NCI-H2227 treated with DMSO at 0.1 percent for 48 hours (cell line): ENCODE results near the gene MAP7.
"Not testable (repeated sequence)": the region's sequence is repeated elsewhere in the genome, so short reads cannot be mapped to it uniquely, and the experiment has no call there.

Experiments
- DNase-seq: peaks from one replicate; lab custom pipeline; 2025; lab: John Stamatoyannopoulos, UW

MAP7 gene

GRCh38 chr6:136466777-136467176, 83.4 kb downstream of the MAP7 start:
- DNase-seq: peak; percentile 23

- DNase-seq: no peak
Observed at GRCh38 chr6:136465766-136466303, 84.4 kb downstream of the MAP7 start.

- no peak for DNase-seq
Observed at GRCh38 chr6:136464874-136465273, 85.3 kb downstream of the MAP7 start.

DNA sequence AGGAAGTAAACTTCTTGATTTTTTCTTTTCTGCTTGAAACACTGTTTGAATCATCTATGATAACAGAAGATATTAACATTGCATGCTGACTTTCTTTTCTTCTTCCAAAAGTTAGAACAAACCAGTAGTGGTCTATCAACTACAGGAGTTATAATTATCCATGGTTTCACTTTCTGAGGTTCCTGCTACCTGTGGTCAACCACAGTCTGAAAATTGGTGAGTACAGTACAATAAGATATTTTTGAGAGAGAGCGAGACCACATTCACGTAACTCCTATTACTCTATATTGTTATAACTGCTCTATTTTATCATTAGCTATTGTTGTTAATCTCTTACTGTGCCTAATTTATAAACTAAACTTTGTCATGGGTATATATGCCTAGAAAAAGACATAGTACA, 86.1 kb downstream of the MAP7 start:
- DNase-seq: no peak

DNA sequence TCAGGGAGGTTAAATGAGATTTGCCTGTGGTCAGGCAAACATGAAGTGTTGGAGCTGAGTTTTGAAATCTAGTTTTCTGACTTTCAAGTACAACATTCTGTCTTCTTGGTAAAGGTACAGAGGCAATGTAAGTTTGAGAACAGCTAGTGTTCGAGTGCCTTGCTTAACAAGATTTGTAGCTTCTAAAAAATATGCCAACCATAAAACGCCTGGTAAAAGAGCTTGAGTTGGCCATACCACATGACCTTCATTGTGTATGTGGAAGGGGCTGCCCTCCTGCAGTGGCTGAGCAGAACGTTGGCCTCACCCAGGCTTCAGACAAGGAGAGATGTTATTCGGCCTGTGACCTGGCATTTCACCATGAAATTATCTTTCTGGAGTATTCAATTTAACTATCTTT, 86.5 kb downstream of the MAP7 start:
- no peak for DNase-seq

GRCh38 chr6:136446579-136447187, 103.5 kb downstream of the MAP7 start:
- DNase-seq: no peak

DNA sequence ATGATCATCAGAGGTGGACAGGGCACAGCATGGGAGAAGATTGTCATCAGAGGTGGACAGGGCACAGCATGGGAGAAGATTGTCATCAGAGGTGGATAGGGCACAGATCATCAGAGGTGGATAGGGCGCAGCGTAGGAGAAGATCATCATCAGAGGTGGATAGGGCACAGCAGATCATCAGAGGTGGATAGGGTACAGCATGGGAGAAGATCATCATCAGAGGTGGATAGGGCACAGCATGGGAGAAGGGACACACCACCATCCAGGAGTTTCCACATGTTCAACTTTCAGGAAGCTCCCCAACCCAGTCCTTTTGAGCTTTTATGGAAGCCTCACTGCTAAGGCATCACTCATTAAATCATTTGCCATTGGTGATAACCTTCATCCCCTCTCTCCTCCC, 104.1 kb downstream of the MAP7 start:
- DNase-seq: no peak

GRCh38 chr6:136445063-136445462, 105.2 kb downstream of the MAP7 start:
- no peak for DNase-seq

GRCh38 chr6:136440203-136440602, 110.0 kb downstream of the MAP7 start:
- DNase-seq: no peak

GRCh38 chr6:136439514-136440190, 110.6 kb downstream of the MAP7 start:
- no peak for DNase-seq

- DNase-seq: no peak
Observed at GRCh38 chr6:136438441-136438840, 111.8 kb downstream of the MAP7 start.

DNA sequence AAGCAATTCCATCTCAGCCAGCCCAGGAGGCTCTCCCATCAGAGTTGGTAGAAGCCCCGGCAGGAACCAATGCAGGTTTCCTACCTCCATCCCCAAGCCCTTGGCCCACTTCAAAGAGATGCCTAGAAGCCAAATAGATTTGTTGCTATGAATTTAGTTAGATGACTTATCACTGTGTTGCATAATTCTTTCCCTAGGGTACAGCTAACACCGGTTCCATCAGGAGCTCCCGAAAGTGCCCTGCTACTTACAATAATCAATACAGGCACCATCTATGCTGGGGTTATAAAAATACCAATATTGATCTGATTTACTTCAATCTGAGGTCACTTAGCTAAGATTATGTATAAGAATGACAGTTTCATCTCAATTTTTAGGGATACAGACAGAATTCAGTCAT, 113.0 kb downstream of the MAP7 start:
- no peak for DNase-seq

GRCh38 chr6:136435101-136435500, 115.1 kb downstream of the MAP7 start:
- no peak for DNase-seq

DNA sequence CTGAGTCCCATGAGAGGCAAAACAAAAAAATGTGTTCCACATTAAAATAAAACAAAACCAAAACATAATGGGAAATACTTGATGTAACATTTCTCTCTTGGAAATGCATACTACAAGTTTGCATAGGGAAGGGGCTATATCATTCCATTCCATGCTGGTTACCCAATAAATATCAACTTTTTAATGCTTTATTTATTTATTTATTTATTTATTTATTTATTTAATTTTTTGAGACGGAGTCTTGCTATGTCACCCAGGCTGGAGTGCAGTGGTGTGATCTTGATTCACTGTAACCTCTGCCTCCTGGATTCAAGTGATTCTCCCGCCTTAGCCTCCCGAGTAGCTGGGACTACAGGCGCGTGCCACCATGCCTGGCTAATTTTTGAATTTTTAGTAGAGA, 118.9 kb downstream of the MAP7 start:
- not testable (repeated sequence) for DNase-seq

DNA sequence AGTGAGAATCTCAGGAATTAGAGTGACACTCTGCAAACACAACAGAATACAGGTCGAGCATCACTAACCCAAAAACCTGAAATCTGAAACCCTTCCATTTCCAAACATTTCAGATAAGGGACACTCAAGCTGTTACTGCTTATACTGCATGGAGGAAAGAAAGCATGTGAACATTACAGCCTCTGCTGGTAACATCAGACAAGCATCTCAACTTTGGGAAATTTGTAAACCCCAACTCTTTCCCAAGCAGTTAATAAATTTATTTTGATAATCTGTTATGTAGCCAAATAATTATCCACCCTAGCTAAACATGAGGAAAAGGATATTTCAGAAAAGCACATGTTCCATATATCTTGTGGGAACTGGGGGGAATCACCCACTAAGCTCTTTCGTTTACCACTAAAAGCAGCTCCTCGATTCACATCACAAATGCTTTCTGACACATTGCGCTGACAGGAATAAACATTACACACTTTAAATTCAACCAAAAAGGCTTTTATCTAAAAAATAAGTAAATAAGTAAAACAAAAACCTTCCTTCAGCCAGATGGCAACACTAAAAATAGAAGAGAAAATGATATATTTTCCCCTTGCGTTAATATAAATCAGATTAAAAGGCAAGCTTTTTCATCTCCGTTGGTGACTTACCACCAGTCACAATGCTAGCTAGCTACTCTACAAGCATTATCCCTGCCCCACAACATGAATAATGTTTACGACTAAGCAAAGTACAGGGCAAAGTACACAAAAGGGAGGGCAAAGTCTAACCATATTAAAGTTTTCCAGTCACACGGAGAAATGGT, 120.8 kb downstream of the MAP7 start:
- no peak for DNase-seq

DNA sequence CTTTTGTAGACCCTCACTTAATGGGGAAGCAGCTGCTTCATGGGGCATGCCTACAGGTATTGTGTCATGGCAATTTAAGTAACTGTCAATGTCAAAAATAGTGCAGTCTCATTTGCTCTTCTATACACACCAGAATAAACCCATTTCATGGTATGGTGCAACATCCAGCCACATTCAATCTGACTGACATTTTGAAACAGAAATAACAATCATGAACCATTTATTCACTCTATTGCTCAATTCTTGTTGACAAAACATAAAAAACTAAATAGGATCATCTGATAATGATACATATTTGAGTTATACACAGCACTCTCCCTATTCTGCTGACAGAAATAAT, 122.9 kb downstream of the MAP7 start:
- no peak for DNase-seq

- DNase-seq: no peak
Observed at GRCh38 chr6:136426627-136427377, 123.4 kb downstream of the MAP7 start.

GRCh38 chr6:136425793-136426192, 124.4 kb downstream of the MAP7 start:
- DNase-seq: no peak

GRCh38 chr6:136424901-136425300, 125.3 kb downstream of the MAP7 start:
- DNase-seq: no peak

DNA sequence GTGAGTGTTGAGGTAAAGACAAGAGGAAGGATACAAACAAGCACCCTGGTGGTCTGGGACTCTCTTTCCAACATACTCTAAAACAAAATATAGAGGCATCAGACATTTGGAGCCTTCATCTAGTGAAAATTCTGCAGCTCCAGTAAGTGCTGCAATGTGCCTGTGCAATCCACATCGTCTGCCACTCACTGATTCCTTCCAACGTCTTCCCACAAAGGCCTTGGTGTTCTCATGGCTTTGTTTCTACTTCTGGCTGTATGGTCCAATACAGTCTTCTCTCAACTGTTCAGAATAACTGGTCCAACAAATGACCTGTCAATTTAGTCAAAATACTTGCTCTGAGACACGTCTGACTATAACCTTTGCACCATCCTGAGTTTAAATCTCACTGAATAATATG, 125.8 kb downstream of the MAP7 start:
- no peak for DNase-seq

- no peak for DNase-seq
Observed at GRCh38 chr6:136421537-136422158, 128.6 kb downstream of the MAP7 start.

DNA sequence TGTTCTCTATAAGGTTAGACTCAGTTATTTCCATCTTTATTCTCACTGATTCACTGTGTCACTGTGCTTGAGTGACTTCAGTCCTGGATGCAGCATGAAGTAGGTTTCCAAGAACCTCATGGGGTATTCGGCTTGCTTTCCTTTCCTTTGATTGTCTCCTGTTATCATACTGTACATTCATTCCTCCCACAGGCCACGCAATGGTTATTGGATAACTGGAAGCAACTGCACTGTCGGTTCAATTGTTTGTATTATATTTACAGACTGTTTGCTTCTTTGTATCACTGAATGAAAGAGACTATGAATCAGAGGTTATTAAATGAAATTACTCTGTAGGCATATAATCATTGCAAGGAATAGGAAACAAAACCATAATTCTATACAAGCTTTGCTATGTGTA, 129.4 kb downstream of the MAP7 start:
- DNase-seq: no peak
